WI38 (cell line): ENCODE data around the gene RPH3AL.
"Not testable (repeated sequence)": the region's sequence is repeated elsewhere in the genome, so short reads cannot be mapped to it uniquely, and the experiment has no call there.

Experiments
- H3K4me3 ChIP-seq: 2 replicates; pipeline ENCODE4 v1.5.1; 2011; ENCODE audit warnings: low read depth, mild to moderate bottlenecking, control low read depth, low read length
- CTCF ChIP-seq: IDR thresholded peaks from 2 replicates; pipeline ENCODE4 v1.5.1; 2012; ENCODE audit warnings: low read depth, mild to moderate bottlenecking, control low read depth, low read length

Gene RPH3AL

DNA sequence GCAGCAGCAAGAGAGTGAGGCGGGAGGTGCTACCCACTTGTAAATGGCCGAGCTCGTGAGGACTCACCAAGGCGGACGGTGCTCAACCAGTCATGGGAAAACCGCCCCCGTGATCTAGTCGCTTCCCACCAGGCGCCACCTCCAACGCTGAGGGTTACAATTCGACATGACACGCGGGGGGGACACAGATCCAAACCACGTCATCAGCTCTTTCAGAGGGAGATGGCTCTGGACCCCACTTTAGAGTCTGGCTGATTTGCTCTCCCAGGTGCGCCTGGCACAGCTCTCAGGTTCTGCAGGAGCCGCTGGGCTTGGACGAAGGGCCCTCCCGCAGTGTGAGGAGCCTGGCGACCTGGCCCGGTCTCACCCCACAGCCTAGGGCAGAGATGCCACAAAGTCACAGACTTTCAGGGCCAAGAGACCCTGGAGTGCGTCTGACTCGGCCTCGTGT, 150.1 kb downstream of the RPH3AL start:
- TF ChIP-seq CTCF, result no peak
- no peak overlapping the region for H3K4me3 ChIP-seq

GRCh38 chr17:201736-202135, 150.9 kb downstream of the RPH3AL start:
- not testable (repeated sequence) for H3K4me3 ChIP-seq

DNA sequence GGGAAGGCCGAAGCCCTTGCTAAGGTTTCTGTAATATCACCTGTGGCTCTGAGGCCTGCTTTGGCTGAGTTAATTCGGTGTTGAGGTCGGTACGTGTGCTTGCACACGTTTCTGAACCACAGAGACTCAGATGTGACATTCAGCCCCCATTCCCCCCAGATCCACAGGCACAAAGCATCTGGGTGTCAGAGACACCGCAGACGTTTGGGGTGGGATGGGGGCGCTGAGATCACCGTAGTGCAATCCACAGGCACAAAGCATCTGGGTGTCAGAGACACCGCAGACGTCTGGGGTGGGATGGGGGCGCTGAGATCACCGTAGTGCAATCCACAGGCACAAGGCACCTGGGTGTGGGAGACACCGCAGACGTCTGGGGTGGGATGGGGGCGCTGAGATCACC, 151.3 kb downstream of the RPH3AL start:
- not testable (repeated sequence) for H3K4me3 ChIP-seq

- no peak overlapping the region for H3K4me3 ChIP-seq
- no peak for TF ChIP-seq CTCF
These were observed 152.0 kb downstream of the RPH3AL start for GRCh38 chr17:200586-200985.

DNA sequence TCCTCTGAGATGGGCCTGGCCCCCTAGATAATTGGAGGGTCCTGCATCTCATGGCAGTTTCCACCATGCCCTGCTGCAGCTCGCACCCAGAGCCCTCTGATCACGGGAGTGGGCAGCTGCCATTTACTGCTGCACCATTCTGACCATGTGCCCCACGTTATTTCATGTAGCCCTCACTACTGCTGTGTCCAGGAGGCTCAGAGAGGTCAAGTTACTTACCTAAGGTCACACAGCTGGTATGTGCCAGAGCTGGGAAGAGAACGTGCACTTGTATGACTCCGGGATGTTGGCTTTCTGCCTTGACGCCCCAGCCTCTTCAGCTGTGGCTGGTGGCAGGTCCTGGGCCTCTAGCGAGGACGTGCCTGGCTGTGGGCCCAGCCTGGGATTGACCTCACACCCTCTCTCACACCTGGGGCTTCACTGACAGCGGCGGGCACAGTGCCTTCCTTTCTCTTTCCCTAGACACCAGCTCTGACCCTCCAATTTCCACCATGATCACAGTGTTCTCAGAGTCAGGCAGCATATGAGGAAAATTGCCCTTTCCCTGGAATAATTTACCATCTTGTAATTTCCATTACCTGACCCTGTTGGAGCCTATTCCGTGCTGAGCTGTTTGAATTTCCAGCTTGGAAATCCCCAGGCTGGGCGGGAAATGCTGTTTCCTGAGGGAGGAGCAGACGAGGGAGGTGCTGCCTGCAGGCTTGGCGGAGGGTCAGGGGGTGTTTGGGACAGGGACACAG, 152.6 kb downstream of the RPH3AL start:
- TF ChIP-seq CTCF, result no peak
- no peak overlapping the region for H3K4me3 ChIP-seq

GRCh38 chr17:199191-199604, 153.4 kb downstream of the RPH3AL start:
- no peak for TF ChIP-seq CTCF
- no peak overlapping the region for H3K4me3 ChIP-seq

DNA sequence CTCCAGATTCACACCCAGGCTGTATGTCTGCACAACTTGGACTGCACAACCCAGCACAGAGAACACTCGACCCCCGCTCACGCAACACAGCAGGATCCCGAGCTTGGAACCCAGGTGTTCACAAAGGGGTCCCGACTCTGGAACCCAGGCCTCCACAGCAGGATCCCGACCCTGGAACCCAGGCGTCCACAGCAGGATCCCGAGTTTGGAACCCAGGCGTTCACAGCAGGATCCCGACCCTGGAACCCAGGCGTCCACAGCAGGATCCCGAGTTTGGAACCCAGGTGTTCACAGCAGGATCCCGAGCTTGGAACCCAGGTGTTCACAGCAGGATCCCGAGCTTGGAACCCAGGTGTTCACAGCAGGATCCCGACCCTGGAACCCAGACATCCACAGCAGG, 154.4 kb downstream of the RPH3AL start:
- H3K4me3 ChIP-seq, result not testable (repeated sequence)

GRCh38 chr17:197352-197751, 155.3 kb downstream of the RPH3AL start:
- no peak overlapping the region for H3K4me3 ChIP-seq
- no peak for TF ChIP-seq CTCF

DNA sequence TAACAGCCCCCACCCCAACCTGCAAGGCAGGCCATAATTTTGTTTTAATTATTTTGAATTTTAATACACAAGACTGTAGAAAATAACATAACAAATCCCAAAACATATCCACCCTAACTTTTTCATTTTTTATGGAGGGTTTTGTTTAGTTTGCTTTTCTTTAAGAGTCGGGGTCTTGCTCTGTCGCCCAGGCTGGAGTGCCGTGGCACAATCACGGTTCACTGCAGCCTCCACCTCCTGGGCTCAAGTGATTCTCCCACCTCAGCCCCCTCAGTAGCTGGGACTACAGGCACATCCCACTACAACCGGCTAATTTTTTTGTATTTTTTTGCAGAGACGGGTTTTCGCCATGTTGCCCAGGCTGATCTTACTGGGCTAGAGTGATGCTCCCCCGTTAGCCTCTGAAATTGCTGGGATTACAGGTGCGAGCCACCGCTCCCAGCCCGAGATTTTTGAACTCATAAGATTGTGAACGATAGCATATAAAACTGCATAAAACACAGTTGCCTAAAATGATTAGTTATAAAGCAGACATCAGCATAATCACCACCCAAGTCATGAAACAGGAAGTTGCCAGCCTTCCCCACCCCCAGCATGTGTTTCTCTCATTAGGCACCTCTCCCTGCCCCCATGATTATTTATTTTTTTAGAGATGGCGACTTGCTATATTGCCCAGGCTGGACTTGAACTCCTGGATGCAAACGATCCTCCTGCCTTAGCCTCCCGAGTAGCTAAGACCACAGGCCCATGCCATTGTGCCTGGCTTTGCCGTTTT, 157.6 kb downstream of the RPH3AL start:
- TF ChIP-seq CTCF, result no peak
- H3K4me3 ChIP-seq, result no peak overlapping the region
